GM23338 (cell line): Measurements from ENCODE around the gene IQCC. TPM values are rescaled to one million over a fixed set of nuclear protein-coding genes. Genes with fewer than 3 reads are reported as not detected.

Source experiments
- ATAC-seq: fragments of 200-7000 bp; cut with Tn5 transposase; 3 replicates; pipeline ENCODE4 v1.9.1; 2020
- DNase-seq: peaks from one replicate; pipeline ENCODE4 v3.0.0-alpha.2; 2015; ENCODE audit warnings: low spot score
- H2AFZ ChIP-seq: fragments of 200-600 bp; sonication (generic); 2 replicates; pipeline ENCODE4 v1.8.0; 2016; ENCODE audit warnings: antibody characterized with exemption, mild to moderate bottlenecking, moderate library complexity
- H3F3A ChIP-seq: fragments of 200-600 bp; sonication (generic); replicated peaks from 2 replicates; pipeline ENCODE4 v1.8.0; 2017; ENCODE audit warnings: antibody characterized with exemption, mixed run types, low read depth
- H3K27ac ChIP-seq: fragments of 200-600 bp; sonication (generic); 2 replicates; pipeline ENCODE4 v1.6.1; 2016; ENCODE audit warnings: low read depth
- H3K27me3 ChIP-seq: fragments of 200-600 bp; sonication (generic); 2 replicates; pipeline ENCODE4 v1.8.0; 2016; ENCODE audit warnings: mild to moderate bottlenecking, mixed run types, moderate library complexity; ENCODE audit not compliant: insufficient read depth
- H3K36me3 ChIP-seq: fragments of 200-600 bp; sonication (generic); 2 replicates; pipeline ENCODE4 v1.8.0; 2016; ENCODE audit warnings: mild to moderate bottlenecking; ENCODE audit not compliant: insufficient read depth
- H3K4me1 ChIP-seq: fragments of 200-600 bp; sonication (generic); 2 replicates; pipeline ENCODE4 v1.8.0; 2016; ENCODE audit warnings: mild to moderate bottlenecking, moderate library complexity; ENCODE audit not compliant: insufficient read depth
- H3K4me2 ChIP-seq: fragments of 200-600 bp; sonication (generic); 2 replicates; pipeline ENCODE4 v1.7.1; 2017; ENCODE audit warnings: mixed run types
- H3K4me3 ChIP-seq: fragments of 200-600 bp; sonication (generic); 2 replicates; pipeline ENCODE4 v1.6.1; 2016; ENCODE audit warnings: mixed run types
- H3K79me2 ChIP-seq: fragments of 200-600 bp; sonication (generic); replicated peaks from 2 replicates; pipeline ENCODE4 v1.8.0; 2017; ENCODE audit warnings: mild to moderate bottlenecking; ENCODE audit not compliant: insufficient read depth
- H3K9me2 ChIP-seq: fragments of 200-600 bp; sonication (generic); 2 replicates; pipeline ENCODE4 v1.8.0; 2017; ENCODE audit not compliant: insufficient read depth
- H4K20me1 ChIP-seq: fragments of 200-600 bp; sonication (generic); replicated peaks from 2 replicates; pipeline ENCODE4 v1.8.0; 2017; ENCODE audit warnings: mild to moderate bottlenecking; ENCODE audit not compliant: insufficient read depth
- H3K27ac Mint-ChIP-seq: 2 replicates; pipeline ENCODE4 v1.8.0; 2020; ENCODE audit warnings: inconsistent platforms, mild to moderate bottlenecking, moderate library complexity, mixed read lengths
- H3K27me3 Mint-ChIP-seq: 3 replicates; pipeline ENCODE4 v1.8.0; 2022; ENCODE audit warnings: low read depth, mild to moderate bottlenecking, moderate library complexity, mixed read lengths, inconsistent platforms; ENCODE audit not compliant: insufficient read depth, poor library complexity
- H3K36me3 Mint-ChIP-seq: 3 replicates; pipeline ENCODE4 v1.8.0; 2021; ENCODE audit warnings: low read depth, mild to moderate bottlenecking, inconsistent platforms, moderate library complexity, mixed read lengths
- H3K4me1 Mint-ChIP-seq: 3 replicates; pipeline ENCODE4 v1.8.0; 2020; ENCODE audit warnings: mild to moderate bottlenecking, inconsistent platforms, mixed read lengths
- H3K4me3 Mint-ChIP-seq: 3 replicates; pipeline ENCODE4 v1.8.0; 2021; ENCODE audit warnings: moderate library complexity, mild to moderate bottlenecking, inconsistent platforms, mixed read lengths
- H3K9me3 Mint-ChIP-seq: 3 replicates; pipeline ENCODE4 v1.8.0; 2020; ENCODE audit warnings: moderate library complexity, mild to moderate bottlenecking, inconsistent platforms, mixed read lengths
- CREB1 ChIP-seq: fragments of 250-450 bp; sonication (Bioruptor Pico); IDR thresholded peaks from 2 replicates; pipeline ENCODE4 v1.5.0; 2020; ENCODE audit warnings: low read depth, mild to moderate bottlenecking, moderate library complexity
- CTCF ChIP-seq, 2 experiments: fragments of 200-600 bp in 1 of 2; sonication (generic) in 1 of 2; conservative IDR thresholded peaks; 2 replicates each; pipeline versions ENCODE4 v1.5.1 to v1.6.1; 2016 to 2017; ENCODE audit warnings: antibody characterized with exemption in 2 of 2, low read depth in 2 of 2, mild to moderate bottlenecking in 2 of 2, moderate library complexity in 1 of 2
- ETS1 ChIP-seq: IDR thresholded peaks from 2 replicates; pipeline ENCODE4 v1.6.1; 2016; ENCODE audit warnings: antibody characterized with exemption
- EZH2 ChIP-seq: fragments of 200-600 bp; sonication (generic); IDR thresholded peaks from one replicate; pipeline ENCODE4 v1.8.0; 2017; ENCODE audit warnings: antibody characterized with exemption, mild to moderate bottlenecking, low read depth; ENCODE audit not compliant: unreplicated experiment
- EZH2phosphoT487 ChIP-seq: fragments of 200-600 bp; sonication (generic); IDR thresholded peaks from one replicate; pipeline ENCODE4 v1.8.1; 2018; ENCODE audit warnings: antibody characterized with exemption; ENCODE audit not compliant: unreplicated experiment
- JUNB ChIP-seq: IDR thresholded peaks from one replicate; pipeline ENCODE4 v1.6.1; 2016; ENCODE audit warnings: antibody characterized with exemption; ENCODE audit not compliant: unreplicated experiment
- NANOG ChIP-seq: IDR thresholded peaks from 2 replicates; pipeline ENCODE4 v1.6.1; 2016; ENCODE audit warnings: antibody characterized with exemption, borderline replicate concordance
- POLR2AphosphoS5 ChIP-seq: IDR thresholded peaks from 2 replicates; pipeline ENCODE4 v1.6.1; 2016; ENCODE audit warnings: antibody characterized with exemption, low read depth
- REST ChIP-seq: IDR thresholded peaks from one replicate; pipeline ENCODE4 v1.6.1; 2018; ENCODE audit warnings: antibody characterized with exemption; ENCODE audit not compliant: unreplicated experiment
- STAT1 ChIP-seq: IDR thresholded peaks from one replicate; pipeline ENCODE4 v1.6.1; 2016; ENCODE audit warnings: antibody characterized with exemption; ENCODE audit not compliant: unreplicated experiment
- ZNF114 ChIP-seq: fragments of 250-450 bp; sonication (Bioruptor Pico); IDR thresholded peaks from 2 replicates; pipeline ENCODE4 v1.5.0; 2020; ENCODE audit warnings: mild to moderate bottlenecking, moderate library complexity
- ZNF331 ChIP-seq: fragments of 250-450 bp; sonication (Bioruptor Pico); IDR thresholded peaks from 2 replicates; pipeline ENCODE4 v1.5.0; 2020; ENCODE audit warnings: low read depth, mild to moderate bottlenecking, moderate library complexity
- ZNF462 ChIP-seq: fragments of 250-450 bp; sonication (Bioruptor Pico); IDR thresholded peaks from 2 replicates; pipeline ENCODE4 v1.5.0; 2020; ENCODE audit warnings: mild to moderate bottlenecking, moderate library complexity
- polyA plus RNA-seq: library from polyadenylated mRNA; unstranded; fragments of >200 nt; fragmentation: Nextera tagmentation; extraction: Ambion mirVana; gene quantifications from 2 replicates; pipeline ENCODE4 v1.2.1, GENCODE V29; 2016
- total RNA-seq: library from RNA; depleted of rRNA; stranded (reverse); fragments of >200 nt; shearing (Covaris generic); gene quantifications from 2 replicates; pipeline ENCODE4 v1.2.3, GENCODE V29; 2014

Gene IQCC
- total and polyA plus RNA-seq, 2 experiments from 2014 or later: 1.7 to 3.5 TPM

GRCh38 chr1:32256473-32257226 lies 51.2 kb downstream of the IQCC start:
- H3K4me3 ChIP-seq: no peak overlapping the region
- H3K27ac ChIP-seq: no peak overlapping the region
- Mint-ChIP-seq H3K27ac (no peak overlapping the region), H3K27me3 (peaks cover 3% of the 10 kb centered on the region), H3K4me1 (peaks cover 8% of the 10 kb centered on the region), H3K4me3 (no peak overlapping the region), H3K9me3 (no peaks in the 10 kb centered on the region), H3K36me3 (no peaks in the 10 kb centered on the region)
- H3K36me3 ChIP-seq: no peaks in the 10 kb centered on the region
- H3F3A ChIP-seq: 0 out of 2 replicates have a peak, but pooled peaks cover 5% of the 10 kb centered on the region
- no peak for ATAC-seq
- no peak overlapping the region for H2AFZ ChIP-seq
- H3K27me3 ChIP-seq: no peaks in the 10 kb centered on the region
- H3K79me2 ChIP-seq: no peaks in the 10 kb centered on the region
- no peak for DNase-seq
- TF ChIP-seq REST (no peak), STAT1 (no peak), EZH2 (no peak), POLR2AphosphoS5 (no peak), ZNF331 (CRISPR knock-in tag) (no peak), ZNF462 (CRISPR knock-in tag) (no peak), EZH2phosphoT487 (no peak), ETS1 (no peak), NANOG (no peak), CTCF (conservative IDR thresholded peaks at IDR 0.05; ENCODE audit: low read depth in 2 of 2) (no peak), JUNB (no peak), CREB1 (CRISPR knock-in tag) (no peak), ZNF114 (CRISPR knock-in tag) (no peak)
- H3K4me2 ChIP-seq: no peak overlapping the region
- H3K9me2 ChIP-seq: no peaks in the 10 kb centered on the region
- no peaks in the 10 kb centered on the region; the same call in 1 of the 2 replicates for H3K4me1 ChIP-seq
- H4K20me1 ChIP-seq: 0 out of 2 replicates have a peak, but pooled peaks cover 3% of the 10 kb centered on the region
